Left lobe of liver (tissue), 2 donors: ENCODE data around the gene ABHD5. TPM values are rescaled to one million over a fixed set of nuclear protein-coding genes. Genes with fewer than 3 reads are reported as not detected.

Experiments used
- ATAC-seq: fragments of 200-7000 bp; cut with Tn5 transposase; one replicate; pipeline ENCODE4 v1.9.1; 2020; ENCODE audit warnings: mild to moderate bottlenecking, moderate library complexity
- DNase-seq: peaks from one replicate; pipeline ENCODE4 v3.0.0-alpha.2; 2020; ENCODE audit warnings: low spot score
- total RNA-seq: library from RNA; stranded (reverse); gene quantifications from one replicate; pipeline ENCODE4 v1.2.1, GENCODE V29; 2021
- donor health status: DM: no; HTN: no; CAD: no; lungs with moderate emphysema.
- donor health status: DM: no; HTN: yes; CAD: no.

ABHD5 gene
- total RNA-seq, 1 donor from 2014 or later: 12.8 TPM

GRCh38 chr3:43709022-43709421, 18.3 kb downstream of the ABHD5 start:
- no peak for DNase-seq
- ATAC-seq: peak; percentile 75

GRCh38 chr3:43710607-43711006, 19.9 kb downstream of the ABHD5 start:
- DNase-seq (no peak), ATAC-seq (no peak)

- ATAC-seq (no peak), DNase-seq (no peak)
These were observed 27.6 kb downstream of the ABHD5 start for GRCh38 chr3:43718296-43718695.

GRCh38 chr3:43723121-43723734, 32.5 kb downstream of the ABHD5 start:
- DNase-seq (no peak), ATAC-seq (no peak)

- no peak for ATAC-seq
- DNase-seq: no peak
These were observed 35.8 kb downstream of the ABHD5 start for GRCh38 chr3:43726521-43726920.

GRCh38 chr3:43727930-43728329, 37.2 kb downstream of the ABHD5 start:
- ATAC-seq: no peak
- DNase-seq: no peak

DNA sequence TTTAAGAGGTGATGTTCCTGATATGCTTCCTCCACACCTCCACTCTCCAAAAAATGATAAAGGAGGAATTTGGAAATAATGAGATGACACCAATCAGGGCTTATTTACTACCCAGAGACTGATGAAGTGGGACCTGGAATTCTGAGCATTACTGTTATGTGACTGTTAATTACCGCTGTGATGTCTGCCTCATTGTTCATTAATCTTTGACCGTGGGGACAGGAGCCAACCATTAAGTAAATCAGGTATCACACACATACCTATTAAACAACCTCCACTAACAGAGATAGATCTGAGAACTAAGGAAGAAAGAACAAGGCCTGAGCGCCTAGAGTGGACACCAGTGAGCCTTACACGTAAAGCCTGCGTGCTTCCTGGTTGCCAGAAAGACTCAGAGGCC, 37.7 kb downstream of the ABHD5 start:
- ATAC-seq: no peak
- DNase-seq: no peak

- no peak for DNase-seq
- no peak for ATAC-seq
These were observed 38.2 kb downstream of the ABHD5 start for GRCh38 chr3:43728947-43729346.

DNA sequence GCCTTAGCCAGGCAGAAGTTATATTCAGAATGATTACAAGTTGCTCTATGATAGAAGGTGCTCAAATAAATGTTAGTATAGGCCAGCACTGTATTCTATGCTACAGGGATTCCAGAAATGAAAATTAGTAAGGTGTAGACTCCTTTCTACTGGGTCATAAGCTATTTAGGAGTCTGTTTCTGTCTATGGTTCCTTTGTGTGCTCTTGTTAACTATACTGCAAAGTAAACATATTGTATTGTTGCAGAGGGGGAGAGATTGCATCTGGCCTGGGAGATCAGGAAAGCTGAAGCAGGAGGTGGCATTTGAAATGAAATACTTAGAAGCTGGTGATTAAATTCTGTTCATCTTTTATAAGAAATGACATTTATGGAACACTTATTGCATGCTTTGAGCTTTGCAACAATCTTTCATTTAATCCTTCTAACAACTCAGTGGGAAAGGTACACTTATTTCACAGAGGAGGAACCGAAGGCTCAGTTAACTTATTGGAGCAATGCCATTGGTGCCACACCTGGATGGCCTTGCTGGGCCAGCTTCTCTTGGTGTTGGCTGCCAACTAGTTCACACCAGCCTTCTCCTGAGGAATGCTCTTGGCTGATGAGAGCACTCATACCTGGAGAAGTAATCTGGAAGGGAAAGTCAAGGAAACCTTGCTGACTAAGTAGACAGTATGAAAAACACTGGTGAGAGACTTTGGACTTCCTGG, 39.1 kb downstream of the ABHD5 start:
- DNase-seq (no peak), ATAC-seq (no peak)

GRCh38 chr3:43732747-43733425, 42.1 kb downstream of the ABHD5 start:
- no peak for DNase-seq
- ATAC-seq: no peak

- ATAC-seq: no peak
- DNase-seq: no peak
These were observed 43.0 kb downstream of the ABHD5 start for GRCh38 chr3:43733459-43734384.

GRCh38 chr3:43734685-43735084, 43.9 kb downstream of the ABHD5 start:
- ATAC-seq: no peak

GRCh38 chr3:43735618-43736017, 44.9 kb downstream of the ABHD5 start:
- ATAC-seq (peak; percentile 8), DNase-seq (no peak)

More at GRCh38 chr3:43734685-43735084, 43.9 kb downstream of the ABHD5 start:
- DNase-seq: no peak

DNA sequence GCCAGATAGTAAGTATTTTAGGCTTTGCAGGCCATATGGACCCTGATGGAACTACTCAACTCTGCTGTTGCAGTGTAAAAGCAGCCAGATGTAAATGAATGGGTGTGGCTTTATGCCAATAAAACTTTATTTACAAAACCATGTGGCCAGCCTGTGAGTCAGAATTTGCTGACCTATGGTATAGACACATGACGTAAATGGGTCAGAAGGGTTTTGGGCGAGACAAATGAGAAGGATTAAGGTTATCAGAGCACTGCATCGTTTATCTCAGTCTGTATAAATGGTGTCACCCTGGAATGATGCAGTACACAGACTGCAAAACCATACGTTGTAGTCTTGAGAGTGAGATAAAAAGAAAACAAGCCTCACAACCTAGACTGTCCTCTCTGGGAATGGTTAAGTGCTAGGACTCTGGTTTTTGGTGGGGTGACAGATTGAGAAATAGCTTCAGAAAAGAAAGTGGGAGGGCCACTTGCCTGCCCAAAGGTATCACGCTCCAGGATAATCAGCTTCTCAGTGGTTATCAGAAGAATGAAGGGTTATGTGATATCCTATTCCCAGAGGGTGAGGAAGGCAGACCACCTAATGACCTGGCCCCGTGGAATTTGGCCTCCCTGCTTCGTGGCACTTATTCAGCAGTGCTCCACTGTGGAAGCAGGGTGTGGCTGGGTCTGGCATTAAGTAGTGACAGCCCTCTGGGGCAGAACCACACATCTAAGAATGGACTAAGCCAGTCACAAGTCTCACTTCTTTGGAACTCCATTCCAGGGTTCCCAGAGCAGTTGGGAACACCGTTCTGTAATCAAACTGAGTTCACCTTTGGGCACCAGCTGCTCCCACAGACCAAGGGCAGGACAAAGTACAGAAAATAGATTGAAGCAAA, 46.1 kb downstream of the ABHD5 start:
- DNase-seq (peak; percentile 64), ATAC-seq (peak; percentile 76)

GRCh38 chr3:43738305-43738704, 47.6 kb downstream of the ABHD5 start:
- DNase-seq (peak; percentile 72), ATAC-seq (peak; percentile 88)

GRCh38 chr3:43742920-43743319, 52.2 kb downstream of the ABHD5 start:
- DNase-seq: no peak
- ATAC-seq: peak; percentile 42

DNA sequence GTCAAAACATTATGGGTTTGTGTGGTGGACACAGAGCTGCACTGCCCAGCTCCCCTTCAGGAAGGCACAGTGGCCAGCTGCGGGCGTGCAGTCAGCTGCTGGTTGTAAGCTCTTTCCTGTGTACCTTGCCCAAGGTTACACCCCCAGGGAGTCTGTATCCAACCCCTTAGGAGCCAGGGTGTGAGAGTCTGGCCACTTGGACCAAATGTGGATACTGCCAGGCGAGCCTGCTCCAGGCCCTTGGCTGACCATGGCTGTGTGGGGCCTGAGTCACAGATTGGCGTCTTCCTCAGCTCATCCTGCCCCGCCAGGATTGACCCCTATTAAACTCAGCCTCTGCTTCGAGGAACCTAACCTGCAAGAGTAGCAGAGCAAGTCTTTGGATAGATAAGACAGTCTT, 56.9 kb downstream of the ABHD5 start:
- ATAC-seq (no peak), DNase-seq (no peak)

- ATAC-seq: no peak
- DNase-seq: no peak
These were observed 57.4 kb downstream of the ABHD5 start for GRCh38 chr3:43748179-43748578.

GRCh38 chr3:43748645-43749044, 57.9 kb downstream of the ABHD5 start:
- DNase-seq (no peak), ATAC-seq (no peak)

DNA sequence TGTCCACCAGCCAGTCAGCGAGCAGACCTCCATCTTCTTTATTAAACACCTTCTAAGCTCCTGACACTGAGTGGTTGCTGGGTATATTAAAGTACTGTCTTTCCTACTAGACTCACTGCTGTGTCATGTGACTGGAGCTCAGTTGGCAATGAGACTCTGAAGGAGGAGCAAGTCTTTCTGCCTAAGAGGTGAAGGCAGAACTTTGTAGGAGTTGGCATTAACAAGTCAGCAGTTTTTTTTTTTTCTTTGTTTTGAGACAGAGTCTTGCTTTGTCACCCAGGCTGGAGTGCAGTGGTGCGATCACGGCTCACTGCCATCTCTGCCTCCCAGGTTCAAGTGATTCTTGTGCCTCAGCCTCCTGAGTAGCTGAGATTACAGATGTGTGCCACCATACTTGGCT, 62.2 kb downstream of the ABHD5 start:
- ATAC-seq: no peak

More for the DNA sequence above, 62.2 kb downstream of the ABHD5 start:
- DNase-seq: no peak
